ENCODE results near the gene UIMC1. TPM values are rescaled to one million over a fixed set of nuclear protein-coding genes. Genes with fewer than 3 reads are reported as not detected.

The UIMC1 gene
- total RNA-seq, 1 experiment from 2014 or later: 53.0 TPM

- Histone ChIP-seq H3K23me2 (ENCODE audit: insufficient read length, low read depth, low read length, poor library complexity, severe bottlenecking) (no peaks in the 10 kb centered on the region), H4K8ac (replicated peaks; ENCODE audit: insufficient read length, low read depth, low read length) (no peak overlapping the region), H2BK20ac (ENCODE audit: low read depth, low read length, poor library complexity, severe bottlenecking) (no peak overlapping the region), H2BK12ac (ENCODE audit: insufficient read length, low read depth, low read length) (no peak overlapping the region), H2BK5ac (ENCODE audit: insufficient read length, low read length) (no peak overlapping the region), H3K4me1 (ENCODE audit: insufficient read depth, low read length) (no peaks in the 10 kb centered on the region), H4K91ac (ENCODE audit: insufficient read length, low read depth, low read length) (no peak overlapping the region), H3K4me2 (ENCODE audit: insufficient read depth, insufficient read length, low read length) (no peak overlapping the region), H4K20me1 (ENCODE audit: control insufficient read depth, insufficient read depth, insufficient read length) (no peaks in the 10 kb centered on the region), H2BK120ac (ENCODE audit: low read depth, low read length, poor library complexity, severe bottlenecking) (no peak overlapping the region), H3K79me1 (ENCODE audit: insufficient read depth, low read depth, low read length, poor library complexity, severe bottlenecking) (no peaks in the 10 kb centered on the region), H3K23ac (ENCODE audit: insufficient read length, low read depth, low read length) (no peak overlapping the region), H2AK5ac (ENCODE audit: insufficient read length, low read length) (no peak overlapping the region), H3K27me3 (ENCODE audit: insufficient read depth, low read length) (no peaks in the 10 kb centered on the region), H3K18ac (ENCODE audit: insufficient read length, low read depth, low read length) (no peak overlapping the region), H2AFZ (ENCODE audit: low read length) (no peak overlapping the region), H4K5ac (ENCODE audit: insufficient read length, low read depth, low read length) (no peak overlapping the region), H3K9me3 (ENCODE audit: control insufficient read depth, low read depth, low read length) (no peaks in the 10 kb centered on the region), H3K56ac (ENCODE audit: insufficient read length, low read depth, low read length) (no peak overlapping the region), H3K27ac (ENCODE audit: insufficient read length, low read depth, low read length) (no peak overlapping the region), H3K14ac (ENCODE audit: insufficient read depth, low read length) (no peak overlapping the region), H3K9ac (ENCODE audit: extremely low read depth, insufficient read length, low read length) (no peak overlapping the region), H2BK15ac (ENCODE audit: low read depth, low read length) (no peak overlapping the region), H3T11ph (ENCODE audit: low read length) (no peak overlapping the region), H3K79me2 (ENCODE audit: insufficient read depth, low read length) (no peaks in the 10 kb centered on the region), H3K4ac (ENCODE audit: low read depth, low read length) (no peak overlapping the region)
- no peaks in the 10 kb centered on the region for H3K9me3 Mint-ChIP-seq
- H3K36me3 Mint-ChIP-seq (ENCODE audit: insufficient read depth in 1 of 3, low read depth in 3 of 3): no peaks in the 10 kb centered on the region
- peaks cover 0 to 11% of the 10 kb centered on the region in 2 experiments; a peak in 2 of 4 replicates for H3K4me1 Mint-ChIP-seq
- WGBS (ENCODE audit: extremely low coverage, insufficient read length, low lambda C conversion rate): no CpG with 5 or more reads among the region's 19 CpGs
- peaks cover 2% of the 10 kb centered on the region for H3K27me3 Mint-ChIP-seq (ENCODE audit: low read depth)
- H3K4me3 Mint-ChIP-seq: no peak overlapping the region
- TF ChIP-seq CTCF (conservative IDR thresholded peaks at IDR 0.05): no peak
- H3K27ac Mint-ChIP-seq: no peak overlapping the region; a peak in 1 of 7 replicates
- DNase-seq: no peak
Measured at GRCh38 chr5:176857216-176857893, 149.2 kb downstream of the UIMC1 start.

All from H9 (cell line).